Thyroid gland (tissue), 4 donors: Measurements from ENCODE around the gene PCCA. TPM values are rescaled to one million over a fixed set of nuclear protein-coding genes. Genes with fewer than 3 reads are reported as not detected.

Experiments used
- DNase-seq, 2 donors: peaks; one replicate each; pipeline ENCODE4 v3.0.0-alpha.2; 2019
- H3K27ac ChIP-seq, 3 donors: fragments of 200-600 bp; sonication (generic); 1 replicate in 2 of 3; 2 replicates in 1 of 3; pipeline ENCODE4 v1.5.1; 2016 to 2019; ENCODE audit warnings: mild to moderate bottlenecking in 1 of 3, moderate library complexity in 1 of 3
- H3K27me3 ChIP-seq: fragments of 200-600 bp; sonication (generic); one replicate; pipeline ENCODE4 v1.5.1; 2019
- H3K36me3 ChIP-seq, 2 donors: fragments of 200-600 bp; sonication (generic); one replicate each; pipeline ENCODE4 v1.5.1; 2016 to 2019
- H3K4me1 ChIP-seq, 2 donors: fragments of 200-600 bp; sonication (generic); one replicate each; pipeline ENCODE4 v1.5.1; 2017 to 2019
- H3K4me3 ChIP-seq, 3 donors: fragments of 200-600 bp; sonication (generic); replicated peaks in 1 of 3; 1 replicate in 2 of 3; 2 replicates in 1 of 3; pipeline ENCODE4 v1.5.1; 2016; ENCODE audit warnings: mild to moderate bottlenecking in 1 of 3
- H3K9me3 ChIP-seq: fragments of 200-600 bp; sonication (generic); one replicate; pipeline ENCODE4 v1.5.1; 2017
- POLR2A ChIP-seq, 2 donors: fragments of 450-650 bp; IDR thresholded peaks; one replicate each; pipeline ENCODE4 v1.6.1; 2017; ENCODE audit warnings: antibody characterized with exemption in 2 of 2, mild to moderate bottlenecking in 2 of 2, moderate library complexity in 1 of 2
- WGBS, 2 donors: methylation state at CpG; one replicate each; pipeline ENCODE4 v1.1.5; 2017; 5-methylcytosine and 5-hydroxymethylcytosine counted together
- intact Hi-C: fragments of 100-400 bp; cut with DNase I; formaldehyde crosslinking; loops from one replicate; pipeline ENCODE4 v1.15.1; 2023
- total RNA-seq, 4 donors: library from RNA; depleted of rRNA; stranded (reverse); fragments of >200 nt; gene quantifications; one replicate each; pipeline ENCODE4 v1.2.3, GENCODE V29; 2016
- TF ChIP-seq, protein P1 (sequence below), 6 experiments: fragments of 200-600 bp in 3 of 6; fragments of 450-650 bp in 3 of 6; sonication (generic) in 3 of 6; IDR thresholded peaks; one replicate each; pipeline ENCODE4 v1.5.1; 2016 to 2019; ENCODE audit warnings: antibody characterized with exemption in 6 of 6, mild to moderate bottlenecking in 2 of 6, inconsistent platforms in 1 of 6, moderate library complexity in 1 of 6

Gene PCCA
- total RNA-seq, 4 donors from 2014 or later: 54.3 to 95.2 (median 67.7) TPM

GRCh38 chr13:100357764-100358163 is 268.9 kb downstream of the PCCA start:
- WGBS, 2 donors: 97 to 100% methylated on average over 1 of the region's 1 CpG
- H3K27ac ChIP-seq: no peak overlapping the region
- no peak for TF ChIP-seq POLR2A (IDR thresholded peaks at IDR 0.05)
- TF ChIP-seq, protein P1, sequence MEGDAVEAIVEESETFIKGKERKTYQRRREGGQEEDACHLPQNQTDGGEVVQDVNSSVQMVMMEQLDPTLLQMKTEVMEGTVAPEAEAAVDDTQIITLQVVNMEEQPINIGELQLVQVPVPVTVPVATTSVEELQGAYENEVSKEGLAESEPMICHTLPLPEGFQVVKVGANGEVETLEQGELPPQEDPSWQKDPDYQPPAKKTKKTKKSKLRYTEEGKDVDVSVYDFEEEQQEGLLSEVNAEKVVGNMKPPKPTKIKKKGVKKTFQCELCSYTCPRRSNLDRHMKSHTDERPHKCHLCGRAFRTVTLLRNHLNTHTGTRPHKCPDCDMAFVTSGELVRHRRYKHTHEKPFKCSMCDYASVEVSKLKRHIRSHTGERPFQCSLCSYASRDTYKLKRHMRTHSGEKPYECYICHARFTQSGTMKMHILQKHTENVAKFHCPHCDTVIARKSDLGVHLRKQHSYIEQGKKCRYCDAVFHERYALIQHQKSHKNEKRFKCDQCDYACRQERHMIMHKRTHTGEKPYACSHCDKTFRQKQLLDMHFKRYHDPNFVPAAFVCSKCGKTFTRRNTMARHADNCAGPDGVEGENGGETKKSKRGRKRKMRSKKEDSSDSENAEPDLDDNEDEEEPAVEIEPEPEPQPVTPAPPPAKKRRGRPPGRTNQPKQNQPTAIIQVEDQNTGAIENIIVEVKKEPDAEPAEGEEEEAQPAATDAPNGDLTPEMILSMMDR (IDR thresholded peaks at IDR 0.05): no peak

DNA sequence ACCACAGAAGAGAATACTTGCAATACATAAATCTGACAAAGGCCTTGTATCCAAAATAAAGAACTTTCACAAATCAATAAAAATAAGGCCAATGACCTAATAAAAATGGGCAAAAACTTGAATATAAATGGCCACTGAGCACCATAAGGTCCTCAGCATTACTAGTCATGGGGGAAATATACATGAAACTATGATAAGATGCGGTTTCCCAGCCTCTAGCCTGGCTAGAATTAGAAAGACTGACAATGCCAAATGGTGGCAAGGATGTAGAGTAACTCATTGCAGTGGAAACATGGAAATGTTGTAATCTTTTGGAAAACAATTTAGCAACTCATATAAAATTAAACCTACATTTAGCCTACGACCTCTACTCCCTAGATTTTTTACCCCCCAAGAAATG is 272.6 kb downstream of the PCCA start:
- TF ChIP-seq POLR2A (IDR thresholded peaks at IDR 0.05): no peak
- TF ChIP-seq, protein P1 (IDR thresholded peaks at IDR 0.05): no peak
- H3K4me3 ChIP-seq: no peak overlapping the region
- intact Hi-C loops: no loop called here
- DNase-seq: no peak
- H3K9me3 ChIP-seq: no peaks in the 10 kb centered on the region
- WGBS, 2 donors: 91 to 93% methylated on average over 2 of the region's 2 CpGs
- no peak overlapping the region for H3K27ac ChIP-seq
- no peaks in the 10 kb centered on the region for H3K36me3 ChIP-seq
- no peaks in the 10 kb centered on the region for H3K27me3 ChIP-seq
- no peaks in the 10 kb centered on the region for H3K4me1 ChIP-seq

More at GRCh38 chr13:100357764-100358163, 268.9 kb downstream of the PCCA start:
- intact Hi-C loops: no loop called here
- Histone ChIP-seq H3K27me3 (no peaks in the 10 kb centered on the region), H3K9me3 (no peaks in the 10 kb centered on the region), H3K4me1 (no peaks in the 10 kb centered on the region), H3K4me3 (no peak overlapping the region), H3K36me3 (no peaks in the 10 kb centered on the region)
- no peak for DNase-seq

GRCh38 chr13:100362371-100362770 is 273.5 kb downstream of the PCCA start:
- H3K27me3 ChIP-seq: no peaks in the 10 kb centered on the region
- no peaks in the 10 kb centered on the region for H3K36me3 ChIP-seq
- no peaks in the 10 kb centered on the region for H3K4me1 ChIP-seq
- DNase-seq: no peak
- WGBS, 2 donors: 92 to 93% methylated on average over 2 of the region's 2 CpGs
- intact Hi-C loops: no loop called here
- no peak overlapping the region for H3K27ac ChIP-seq
- no peaks in the 10 kb centered on the region for H3K9me3 ChIP-seq
- no peak for TF ChIP-seq POLR2A (IDR thresholded peaks at IDR 0.05)
- TF ChIP-seq, protein P1 (IDR thresholded peaks at IDR 0.05): no peak
- no peak overlapping the region for H3K4me3 ChIP-seq

DNA sequence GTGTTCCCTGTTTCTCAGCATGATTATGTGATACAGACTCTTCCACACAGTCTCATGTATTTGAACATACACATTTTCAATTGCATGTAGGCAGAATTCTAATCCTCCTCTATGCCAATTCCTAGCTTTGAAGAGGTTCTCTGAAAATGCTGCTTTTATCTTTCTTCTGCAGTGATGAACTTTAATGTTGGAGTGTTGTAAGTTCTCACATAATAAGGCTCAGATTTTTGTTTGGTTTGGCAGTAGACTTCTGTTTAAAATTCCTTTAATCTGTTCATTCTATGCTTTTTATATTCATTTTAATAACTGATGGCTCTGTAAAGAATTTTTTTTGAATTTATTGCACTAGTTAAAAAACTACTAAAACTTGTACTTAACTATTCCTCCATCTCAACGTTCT is 273.9 kb downstream of the PCCA start:
- no peak overlapping the region for H3K4me3 ChIP-seq
- TF ChIP-seq POLR2A (IDR thresholded peaks at IDR 0.05): no peak
- TF ChIP-seq, protein P1 (IDR thresholded peaks at IDR 0.05): no peak
- no peaks in the 10 kb centered on the region for H3K9me3 ChIP-seq
- 70 to 72% methylated on average over 1 of the region's 1 CpG for WGBS, 2 donors
- no peak overlapping the region for H3K27ac ChIP-seq
- H3K36me3 ChIP-seq: no peaks in the 10 kb centered on the region
- no peaks in the 10 kb centered on the region for H3K4me1 ChIP-seq
- intact Hi-C loops: no loop called here
- no peaks in the 10 kb centered on the region for H3K27me3 ChIP-seq
- DNase-seq: no peak

DNA sequence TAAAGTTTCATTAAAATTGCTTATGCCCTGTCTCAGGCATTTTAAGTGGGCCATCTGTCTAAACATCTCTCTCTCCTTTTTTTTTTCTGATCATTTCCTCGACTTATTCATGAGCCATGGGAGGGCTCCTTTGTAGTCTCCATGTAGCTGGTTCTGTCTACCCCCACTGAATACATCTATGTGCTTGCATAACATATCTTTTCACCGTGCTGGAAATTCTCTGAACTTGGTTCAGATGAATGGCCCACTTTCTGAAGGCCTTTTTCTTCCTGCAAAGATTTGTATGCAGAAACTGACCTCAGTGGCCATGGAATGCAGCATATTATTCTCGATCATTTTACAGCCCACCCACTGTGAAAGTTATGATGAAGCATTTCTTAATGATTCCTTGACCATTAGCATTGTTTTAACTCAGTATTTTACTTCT is 274.4 kb downstream of the PCCA start:
- intact Hi-C loops: no loop called here
- no peak for DNase-seq
- Histone ChIP-seq H3K36me3 (no peaks in the 10 kb centered on the region), H3K27ac (no peak overlapping the region), H3K4me1 (no peaks in the 10 kb centered on the region), H3K4me3 (no peak overlapping the region), H3K27me3 (no peaks in the 10 kb centered on the region), H3K9me3 (no peaks in the 10 kb centered on the region)
- WGBS, 2 donors: 74 to 81% methylated on average over 3 of the region's 3 CpGs
- no peak for TF ChIP-seq POLR2A (IDR thresholded peaks at IDR 0.05)
- TF ChIP-seq, protein P1 (IDR thresholded peaks at IDR 0.05): no peak
